Naive thymus-derived CD4-positive, alpha-beta T cell (primary cell): ENCODE data around the gene ACTMAP. TPM values are rescaled to one million over a fixed set of nuclear protein-coding genes. Genes with fewer than 3 reads are reported as not detected.
"Not testable (repeated sequence)": the region's sequence is repeated elsewhere in the genome, so short reads cannot be mapped to it uniquely, and the experiment has no call there.

Experiments
- ATAC-seq: fragments of 150-1000 bp; cut with Tn5 transposase; 2 replicates; pipeline ENCODE4 v1.10.0; 2021; ENCODE audit warnings: mild to moderate bottlenecking, moderate library complexity
- CTCF ChIA-PET: fragments of 350-600 bp; sonication (Branson Sonifier 250); formaldehyde crosslinking; loops from one replicate; lab custom pipeline; 2021; ENCODE audit warnings: antibody characterized with exemption; lab: Charles Lee
- POLR2A ChIA-PET: fragments of 350-600 bp; sonication (Branson Sonifier 250); formaldehyde crosslinking; loops from one replicate; lab custom pipeline; 2021; ENCODE audit warnings: antibody characterized with exemption, inconsistent platforms; lab: Charles Lee
- DNase-seq, 9 donors: peaks; one replicate each; pipeline versions ENCODE4 v3.0.0 to v3.0.0-alpha.2; 2020 to 2022; ENCODE audit warnings: mixed read lengths in 1 of 9
- H3K27ac ChIP-seq: one replicate; pipeline ENCODE4 v1.7.0; 2013; ENCODE audit warnings: mild to moderate bottlenecking, low read depth, low read length, moderate library complexity
- H3K27me3 ChIP-seq, 2 donors: one replicate each; pipeline ENCODE4 v1.7.0; 2013; ENCODE audit warnings: low read length in 2 of 2, mild to moderate bottlenecking in 2 of 2, moderate library complexity in 2 of 2; ENCODE audit not compliant: control insufficient read depth in 2 of 2, insufficient read depth in 2 of 2
- H3K36me3 ChIP-seq, 3 experiments: 1 replicate in 2 of 3; 2 replicates in 1 of 3; pipeline ENCODE4 v1.7.0; 2013; ENCODE audit warnings: low read length in 3 of 3, mild to moderate bottlenecking in 3 of 3, moderate library complexity in 1 of 3; ENCODE audit not compliant: insufficient read depth in 3 of 3, control insufficient read depth in 2 of 3
- H3K4me1 ChIP-seq, 2 donors: one replicate each; pipeline ENCODE4 v1.7.0; 2013; ENCODE audit warnings: low read length in 2 of 2, mild to moderate bottlenecking in 2 of 2, moderate library complexity in 1 of 2; ENCODE audit not compliant: control insufficient read depth in 2 of 2, insufficient read depth in 2 of 2
- H3K4me3 ChIP-seq: 2 replicates; pipeline ENCODE4 v1.7.0; 2013; ENCODE audit warnings: mild to moderate bottlenecking, low read length
- H3K9me3 ChIP-seq, 3 experiments: 1 replicate in 2 of 3; 2 replicates in 1 of 3; pipeline ENCODE4 v1.7.0; 2013; ENCODE audit warnings: low read length in 3 of 3; ENCODE audit not compliant: control insufficient read depth in 2 of 3
- H3K27ac Mint-ChIP-seq, 9 donors: one replicate each; pipeline ENCODE4 v1.8.0; 2020 to 2022; ENCODE audit warnings: mixed read lengths in 9 of 9, mild to moderate bottlenecking in 8 of 9, moderate library complexity in 5 of 9, inconsistent platforms in 2 of 9
- H3K27me3 Mint-ChIP-seq, 5 donors: one replicate each; pipeline ENCODE4 v1.8.0; 2021 to 2022; ENCODE audit warnings: mixed read lengths in 5 of 5, mild to moderate bottlenecking in 1 of 5
- H3K36me3 Mint-ChIP-seq, 5 donors: one replicate each; pipeline ENCODE4 v1.8.0; 2020 to 2022; ENCODE audit warnings: mixed read lengths in 5 of 5, mild to moderate bottlenecking in 3 of 5, inconsistent platforms in 1 of 5
- H3K4me1 Mint-ChIP-seq, 7 donors: one replicate each; pipeline ENCODE4 v1.8.0; 2020 to 2022; ENCODE audit warnings: mixed read lengths in 7 of 7, mild to moderate bottlenecking in 3 of 7, inconsistent platforms in 1 of 7
- H3K4me3 Mint-ChIP-seq, 10 donors: one replicate each; pipeline ENCODE4 v1.8.0; 2020 to 2022; ENCODE audit warnings: mild to moderate bottlenecking in 10 of 10, mixed read lengths in 10 of 10, moderate library complexity in 6 of 10, inconsistent platforms in 2 of 10
- H3K9me3 Mint-ChIP-seq, 11 donors: one replicate each; pipeline ENCODE4 v1.8.0; 2020 to 2022; ENCODE audit warnings: mixed read lengths in 11 of 11, mild to moderate bottlenecking in 4 of 11, inconsistent platforms in 1 of 11, moderate library complexity in 1 of 11
- intact Hi-C, 2 donors: fragments of 100-400 bp; cut with micrococcal nuclease; formaldehyde crosslinking; loops; one replicate each; pipeline ENCODE4 v1.15.1; 2023
- polyA plus RNA-seq, 2 donors: library from polyadenylated mRNA; unstranded; fragments of 300-500 nt; fragmentation: Illumina TruSeq; gene quantifications; one replicate each; pipeline ENCODE4 v1.2.3, GENCODE V29; 2021
- total RNA-seq, 6 experiments: library from RNA in 5 of 6; stranded (reverse) in 5 of 6; gene quantifications; 1 replicate in 5 of 6; 2 replicates in 1 of 6; pipeline ENCODE4 v1.2.3 and lab custom pipeline; 2021 to 2026

Gene ACTMAP
- total and polyA plus RNA-seq, 7 experiments from 2014 or later: 3.2 to 13.7 (median 7.3) TPM

DNA sequence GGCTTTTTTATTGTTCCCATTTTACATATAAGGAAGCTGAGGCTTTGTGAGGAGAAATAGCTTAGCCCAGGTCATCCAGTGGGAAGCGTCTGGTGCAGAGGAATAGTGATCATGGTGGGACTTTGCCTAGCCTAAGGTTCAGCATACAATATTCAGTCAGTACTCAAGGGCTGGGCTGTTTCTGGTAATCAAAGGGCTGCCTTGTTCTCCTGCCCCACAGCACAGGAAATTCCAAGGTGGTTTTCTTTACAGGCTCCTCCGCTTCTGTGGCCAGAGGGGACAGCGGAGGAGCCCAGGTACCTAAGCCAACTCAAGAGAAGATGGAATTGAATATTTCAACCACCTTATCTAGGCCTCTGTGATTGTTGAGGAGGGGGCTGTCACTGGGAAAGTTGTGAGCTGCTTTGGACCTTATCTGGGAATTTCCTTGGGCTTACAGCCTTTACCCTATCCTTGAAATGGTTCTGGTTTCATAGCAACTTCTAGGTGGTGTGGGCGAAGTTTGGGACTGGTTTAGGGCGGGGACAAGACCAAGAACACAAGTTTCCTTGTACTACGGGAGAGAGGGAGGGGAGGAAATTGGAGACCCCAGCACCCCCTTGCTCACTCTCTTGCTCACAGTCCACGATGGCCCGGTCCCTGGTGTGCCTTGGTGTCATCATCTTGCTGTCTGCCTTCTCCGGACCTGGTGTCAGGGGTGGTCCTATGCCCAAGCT is 24.8 kb upstream of the ACTMAP start, which contains the start of gene MIA:
Gene MIA, plus strand, starts transcription at position 606 of the 716 bp plus-strand sequence. Its CDS starts 22 bp downstream, at position 628.
- H3K9me3 ChIP-seq: no peaks in the 10 kb centered on the region
- DNase-seq: no peak
- peak within 1 kb of the TSS in 3 of 10 donors; percentile 25 to 91 (median 45) for H3K4me3 Mint-ChIP-seq
- ATAC-seq: no peak
- peaks cover 0 to 6% (median 0%) of the 10 kb centered on the region in 11 donors for H3K9me3 Mint-ChIP-seq
- H3K27ac ChIP-seq: no peak within 1 kb of the TSS
- H3K4me3 ChIP-seq: no peak within 1 kb of the TSS
- ChIA-PET POLR2A (interaction anchor here (1.0 to 5.6 kb wide), 2 partner anchors 22 to 25 kb away, joined by 3 to 89 read pairs; partner anchors contain the start of genes ACTMAP, EGLN2 and SNRPA), CTCF (interaction anchor here (0.6 to 1.4 kb wide), 2 partner anchors 31 to 579 kb away, joined by 3 read pairs; no protein-coding TSS in a partner anchor)
- H3K4me1 ChIP-seq: peaks cover 18 to 28% of the 10 kb centered on the region in 2 donors
- peaks cover 0 to 20% (median 9%) of the 10 kb centered on the region in 5 donors for H3K36me3 Mint-ChIP-seq
- H3K36me3 ChIP-seq: no peaks in the 10 kb centered on the region
- intact Hi-C loops: loop anchor here (5.0 to 10.0 kb wide), 3 partner anchors 163 to 580 kb away; partner anchors contain the start of genes AKT2 (in 1 of the 2) and TGFB1 (in 1 of the 2)
- H3K4me1 Mint-ChIP-seq: peaks cover 19 to 45% (median 34%) of the 10 kb centered on the region in 7 donors
- H3K27me3 Mint-ChIP-seq: no peaks in the 10 kb centered on the region
- no peaks in the 10 kb centered on the region for H3K27me3 ChIP-seq
- H3K27ac Mint-ChIP-seq: peak within 1 kb of the TSS in 7 of 9 donors; percentile 58 to 98 (median 72)

DNA sequence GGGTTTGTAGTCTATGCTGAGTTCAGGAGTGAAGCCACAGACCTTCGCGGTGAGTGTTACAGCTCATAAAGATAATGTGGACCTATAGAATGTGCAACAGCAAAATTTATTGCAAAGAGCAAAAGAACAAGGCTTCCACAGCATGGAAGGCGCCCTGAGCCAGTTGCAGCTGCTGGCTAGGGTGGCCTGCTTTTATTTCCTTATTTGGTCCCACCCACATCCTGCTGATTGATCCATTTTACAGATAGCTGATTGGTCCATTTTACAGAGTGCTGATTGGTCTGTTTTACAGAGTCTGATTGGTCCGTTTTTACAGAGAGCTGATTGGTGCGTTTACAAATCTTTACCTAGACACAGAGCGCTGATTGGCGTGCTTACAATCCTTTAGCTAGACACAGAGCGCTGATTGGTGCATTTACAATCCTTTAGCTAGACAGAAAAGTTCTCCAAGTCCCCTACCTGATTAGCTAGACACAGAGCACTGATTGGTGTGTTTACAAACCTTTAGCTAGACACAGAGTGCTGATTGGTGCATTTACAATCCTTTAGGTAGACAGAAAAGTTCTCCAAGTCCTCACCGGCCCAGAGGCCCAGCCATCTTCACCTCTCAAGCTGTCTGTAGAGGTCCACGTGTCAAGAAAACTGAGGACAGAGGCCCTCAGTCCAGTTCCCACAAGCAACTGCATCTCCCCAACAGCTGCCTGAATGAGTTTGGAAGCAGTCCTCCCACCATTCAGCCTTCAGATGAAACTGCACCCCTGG is 21.0 kb upstream of the ACTMAP start:
- H3K4me3 ChIP-seq, H3K27me3 Mint-ChIP-seq, H3K9me3 Mint-ChIP-seq, ATAC-seq, H3K27me3 ChIP-seq, H3K36me3 ChIP-seq, H3K4me1 ChIP-seq, H3K9me3 ChIP-seq, H3K27ac ChIP-seq: not testable (repeated sequence)
- Mint-ChIP-seq H3K36me3 (peaks cover 0 to 26% (median 10%) of the 10 kb centered on the region in 5 donors), H3K4me1 (peaks cover 5 to 20% (median 10%) of the 10 kb centered on the region in 7 donors), H3K4me3 (peak overlapping the region in 3 of 10 donors; percentile 17 to 39 (median 23)), H3K27ac (peak overlapping the region in 5 of 9 donors; percentile 6 to 80 (median 66))
- ChIA-PET POLR2A (interaction anchor here (1.3 to 2.0 kb wide), 2 partner anchors 19 to 21 kb away, joined by 3 to 6 read pairs; partner anchors contain the start of genes ACTMAP and SNRPA), CTCF (interaction anchor here (0.6 to 0.9 kb wide), 2 partner anchors 48 to 627 kb away, joined by 3 to 6 read pairs; no protein-coding TSS in a partner anchor)
- DNase-seq: peak in 5 of 9 donors; percentile 12 to 47 (median 25)
- intact Hi-C loops: loop anchor here (10.0 kb wide), 2 partner anchors 486 to 584 kb away; partner anchors contain the start of genes AKT2 (in 1 of the 2) and TGFB1 (in 1 of the 2)

DNA sequence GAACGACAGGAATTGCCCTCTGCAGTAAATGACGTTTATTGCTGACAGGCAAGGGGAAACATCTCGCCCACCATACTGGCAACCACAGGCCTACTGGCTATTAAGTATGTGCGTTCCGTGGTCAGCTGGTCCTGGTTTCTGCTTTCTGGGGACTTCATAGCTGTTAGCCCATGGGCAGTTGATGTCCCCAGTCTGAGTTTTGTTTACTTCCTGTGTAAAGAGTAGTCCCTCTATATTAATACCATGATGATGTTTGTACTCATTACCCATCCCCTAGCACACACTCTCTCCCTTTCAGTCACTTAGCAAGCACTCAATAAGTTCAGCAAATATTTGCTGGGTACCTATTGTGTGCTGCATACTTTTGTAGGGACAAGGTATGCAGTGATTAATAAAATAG is 18.6 kb upstream of the ACTMAP start:
- POLR2A ChIA-PET: no interaction called here
- intact Hi-C loops: no loop called here

DNA sequence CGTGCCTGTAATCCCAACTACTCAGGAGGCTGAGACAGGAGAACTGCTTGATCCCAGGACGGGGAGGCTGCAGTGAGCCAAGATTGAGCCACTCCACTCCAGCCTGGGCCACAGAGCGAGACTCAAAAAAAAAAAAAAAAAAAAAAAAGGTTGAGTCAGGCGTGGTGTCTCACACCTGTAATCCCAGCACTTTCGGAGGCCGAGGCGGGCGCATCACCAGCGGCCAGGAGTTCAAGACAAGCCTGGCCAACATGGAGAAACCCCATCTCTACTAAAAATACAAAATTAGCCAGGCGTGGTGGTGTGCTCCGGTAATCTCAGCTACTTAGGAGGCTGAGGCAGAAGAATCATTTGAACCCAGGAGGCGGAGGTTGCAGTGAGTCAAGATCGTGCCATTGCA is 16.1 kb upstream of the ACTMAP start:
- H3K27ac ChIP-seq, ATAC-seq, CTCF ChIA-PET, H3K4me3 Mint-ChIP-seq, H3K4me3 ChIP-seq, H3K27me3 Mint-ChIP-seq, H3K27me3 ChIP-seq, H3K9me3 ChIP-seq, H3K9me3 Mint-ChIP-seq, intact Hi-C loops, DNase-seq, H3K27ac Mint-ChIP-seq: not testable (repeated sequence)
- H3K36me3 ChIP-seq: peaks cover 28 to 51% (median 35%) of the 10 kb centered on the region in 3 experiments
- Mint-ChIP-seq H3K4me1 (peaks cover 10 to 50% (median 40%) of the 10 kb centered on the region in 7 donors), H3K36me3 (peaks cover 13 to 49% (median 46%) of the 10 kb centered on the region in 5 donors)
- POLR2A ChIA-PET: interaction anchor here (0.9 to 1.1 kb wide), 4 partner anchors 11 to 43 kb away, joined by 3 to 6 read pairs (median 5); partner anchors contain the start of gene RAB4B
- H3K4me1 ChIP-seq: peaks cover 14 to 17% of the 10 kb centered on the region in 2 donors

More for the DNA sequence above, 18.6 kb upstream of the ACTMAP start:
- H3K27me3 ChIP-seq: no peaks in the 10 kb centered on the region
- H3K9me3 Mint-ChIP-seq: peaks cover 0 to 6% (median 0%) of the 10 kb centered on the region in 11 donors
- H3K9me3 ChIP-seq: no peaks in the 10 kb centered on the region
- no peaks in the 10 kb centered on the region for H3K27me3 Mint-ChIP-seq
- ATAC-seq: no peak
- H3K4me1 ChIP-seq: peaks cover 12 to 14% of the 10 kb centered on the region in 2 donors
- peaks cover 8 to 26% (median 11%) of the 10 kb centered on the region in 3 experiments for H3K36me3 ChIP-seq
- H3K4me3 ChIP-seq: no peak overlapping the region
- H3K36me3 Mint-ChIP-seq: peaks cover 5 to 40% (median 26%) of the 10 kb centered on the region in 5 donors
- CTCF ChIA-PET: no interaction called here
- H3K4me1 Mint-ChIP-seq: peaks cover 11 to 36% (median 27%) of the 10 kb centered on the region in 7 donors
- H3K4me3 Mint-ChIP-seq: no peak overlapping the region
- H3K27ac Mint-ChIP-seq: peak overlapping the region in 1 of 9 donors; percentile 17
- no peak for DNase-seq
- H3K27ac ChIP-seq: no peak overlapping the region

DNA sequence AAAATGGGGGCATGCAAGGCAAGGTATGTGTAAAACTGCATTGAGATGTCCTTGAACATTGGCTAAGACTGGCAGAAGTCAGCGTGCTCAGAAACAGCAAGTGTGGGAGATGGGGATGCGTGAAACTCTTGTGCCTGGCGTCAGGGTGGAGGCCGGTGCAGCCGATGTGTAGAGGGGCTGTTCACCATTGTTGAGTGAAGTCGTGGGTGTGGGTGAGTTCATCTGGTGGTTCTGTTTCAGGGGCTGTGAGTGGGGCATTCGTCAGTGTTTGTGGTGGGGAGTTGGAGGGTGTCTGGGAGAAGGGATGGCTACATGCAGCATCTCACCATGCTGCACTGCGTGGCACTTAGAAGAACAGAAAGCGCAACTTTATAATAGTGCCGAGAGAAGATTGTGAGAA is 13.7 kb upstream of the ACTMAP start:
- Mint-ChIP-seq H3K4me3 (peak overlapping the region in 1 of 10 donors; percentile 10), H3K4me1 (peaks cover 10 to 47% (median 40%) of the 10 kb centered on the region in 7 donors)

DNA sequence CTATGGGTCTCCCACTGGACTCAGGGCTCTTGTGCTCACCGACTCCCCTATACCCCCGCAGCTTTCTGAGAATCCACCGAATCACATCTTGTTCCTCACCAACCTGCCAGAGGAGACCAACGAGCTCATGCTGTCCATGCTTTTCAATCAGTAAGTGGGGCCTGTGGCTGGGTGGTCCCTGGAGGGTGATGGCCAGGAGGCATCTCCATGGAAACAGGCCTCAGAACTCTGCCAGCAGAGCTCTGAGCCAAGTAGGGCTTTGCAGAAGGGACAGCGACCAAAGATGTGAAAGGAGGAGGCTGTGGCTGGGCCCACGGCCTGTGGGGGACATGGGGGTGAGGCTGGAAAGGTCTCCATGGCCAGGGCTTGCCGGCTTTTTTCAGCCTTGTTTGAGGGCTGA is 13.2 kb upstream of the ACTMAP start:
- Histone ChIP-seq H3K4me3 (no peak overlapping the region), H3K27me3 (no peaks in the 10 kb centered on the region), H3K4me1 (peaks cover 8 to 17% of the 10 kb centered on the region in 2 donors), H3K27ac (no peak overlapping the region), H3K36me3 (peaks cover 32 to 77% (median 54%) of the 10 kb centered on the region in 3 experiments), H3K9me3 (no peaks in the 10 kb centered on the region)
- DNase-seq (no peak), ATAC-seq (no peak)
- Mint-ChIP-seq H3K27ac (peak overlapping the region in 4 of 9 donors; percentile 20 to 76 (median 44)), H3K9me3 (no peaks in the 10 kb centered on the region), H3K4me1 (peaks cover 10 to 48% (median 38%) of the 10 kb centered on the region in 7 donors), H3K36me3 (peaks cover 13 to 58% (median 48%) of the 10 kb centered on the region in 5 donors), H3K4me3 (no peak overlapping the region), H3K27me3 (no peaks in the 10 kb centered on the region)
- intact Hi-C loops: no loop called here
- ChIA-PET POLR2A (no interaction called here), CTCF (no interaction called here)

More for the DNA sequence above, 13.7 kb upstream of the ACTMAP start:
- peak overlapping the region in 6 of 9 donors; percentile 17 to 84 (median 42) for H3K27ac Mint-ChIP-seq
- no peaks in the 10 kb centered on the region for H3K9me3 ChIP-seq
- H3K27me3 ChIP-seq: no peaks in the 10 kb centered on the region
- peaks cover 8 to 17% of the 10 kb centered on the region in 2 donors for H3K4me1 ChIP-seq
- H3K4me3 ChIP-seq: no peak overlapping the region
- no peaks in the 10 kb centered on the region for H3K9me3 Mint-ChIP-seq
- DNase-seq: no peak
- H3K27me3 Mint-ChIP-seq: no peaks in the 10 kb centered on the region
- ChIA-PET CTCF (no interaction called here), POLR2A (no interaction called here)
- H3K36me3 ChIP-seq: peaks cover 32 to 74% (median 52%) of the 10 kb centered on the region in 3 experiments
- intact Hi-C loops: no loop called here
- H3K36me3 Mint-ChIP-seq: peaks cover 13 to 56% (median 48%) of the 10 kb centered on the region in 5 donors
- no peak overlapping the region for H3K27ac ChIP-seq
- ATAC-seq: no peak
